ENCODE data around the gene LRRC61.

DNA sequence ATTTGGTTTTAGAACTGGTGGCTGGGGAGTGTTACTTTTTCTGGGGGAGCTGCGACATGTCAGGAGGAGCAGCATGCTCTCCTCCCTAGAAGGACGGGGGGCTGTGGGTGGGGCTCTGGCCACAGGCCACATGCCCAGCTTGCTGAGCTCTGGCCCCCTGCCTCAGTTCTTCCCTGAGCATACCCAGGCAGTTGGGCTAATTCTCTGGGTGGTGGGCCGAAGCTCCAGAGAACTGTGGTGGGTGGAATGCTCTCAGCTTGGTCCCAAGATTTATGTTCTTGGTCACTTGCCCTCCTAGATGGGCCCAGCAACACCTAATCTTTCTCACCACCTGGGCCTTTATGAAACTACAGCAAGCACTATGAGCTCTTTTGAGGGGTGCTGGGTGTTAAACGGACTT, 50.9 kb downstream of the LRRC61 start:
- TF ChIP-seq, protein P1, sequence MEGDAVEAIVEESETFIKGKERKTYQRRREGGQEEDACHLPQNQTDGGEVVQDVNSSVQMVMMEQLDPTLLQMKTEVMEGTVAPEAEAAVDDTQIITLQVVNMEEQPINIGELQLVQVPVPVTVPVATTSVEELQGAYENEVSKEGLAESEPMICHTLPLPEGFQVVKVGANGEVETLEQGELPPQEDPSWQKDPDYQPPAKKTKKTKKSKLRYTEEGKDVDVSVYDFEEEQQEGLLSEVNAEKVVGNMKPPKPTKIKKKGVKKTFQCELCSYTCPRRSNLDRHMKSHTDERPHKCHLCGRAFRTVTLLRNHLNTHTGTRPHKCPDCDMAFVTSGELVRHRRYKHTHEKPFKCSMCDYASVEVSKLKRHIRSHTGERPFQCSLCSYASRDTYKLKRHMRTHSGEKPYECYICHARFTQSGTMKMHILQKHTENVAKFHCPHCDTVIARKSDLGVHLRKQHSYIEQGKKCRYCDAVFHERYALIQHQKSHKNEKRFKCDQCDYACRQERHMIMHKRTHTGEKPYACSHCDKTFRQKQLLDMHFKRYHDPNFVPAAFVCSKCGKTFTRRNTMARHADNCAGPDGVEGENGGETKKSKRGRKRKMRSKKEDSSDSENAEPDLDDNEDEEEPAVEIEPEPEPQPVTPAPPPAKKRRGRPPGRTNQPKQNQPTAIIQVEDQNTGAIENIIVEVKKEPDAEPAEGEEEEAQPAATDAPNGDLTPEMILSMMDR (IDR thresholded peaks at IDR 0.05) = no peak
- no peak for TF ChIP-seq POLR2A (IDR thresholded peaks at IDR 0.05)
